HFFc6 (cell line): Measurements from ENCODE around the gene CREG1. TPM values are rescaled to one million over a fixed set of nuclear protein-coding genes. Genes with fewer than 3 reads are reported as not detected.

Source experiments
- DNase-seq: peaks from one replicate; pipeline ENCODE4 v3.0.0-alpha.2; 2018
- H3K27ac Mint-ChIP-seq: 2 replicates; pipeline ENCODE4 v1.8.0; 2020; ENCODE audit warnings: mild to moderate bottlenecking, mixed read lengths
- H3K27me3 Mint-ChIP-seq: 2 replicates; pipeline ENCODE4 v1.8.0; 2021; ENCODE audit warnings: mild to moderate bottlenecking, moderate library complexity, mixed read lengths; ENCODE audit not compliant: insufficient read depth
- H3K36me3 Mint-ChIP-seq: 2 replicates; pipeline ENCODE4 v1.8.0; 2021; ENCODE audit warnings: low read depth, mixed read lengths
- H3K4me1 Mint-ChIP-seq: 2 replicates; pipeline ENCODE4 v1.8.0; 2020; ENCODE audit warnings: low read depth, mixed read lengths
- H3K4me3 Mint-ChIP-seq: 2 replicates; pipeline ENCODE4 v1.8.0; 2020; ENCODE audit warnings: mild to moderate bottlenecking, moderate library complexity, mixed read lengths
- H3K9me3 Mint-ChIP-seq: 2 replicates; pipeline ENCODE4 v1.8.0; 2020; ENCODE audit warnings: mild to moderate bottlenecking, mixed read lengths
- total RNA-seq, 6 experiments: library from RNA; stranded (reverse); fragmentation: NEBNext Ultra II Directional; extraction: Animal tissue kit (Norgen Biotek cat#: 25700); gene quantifications; 2 replicates in 1 of 6; 3 replicates in 5 of 6; pipeline ENCODE4 v1.2.3, GENCODE V29; 2021
- TF ChIP-seq, protein P1 (sequence below): fragments of 200-600 bp; sonication (generic); IDR thresholded peaks from 2 replicates; pipeline ENCODE4 v1.5.0; 2021; ENCODE audit warnings: antibody characterized with exemption, mild to moderate bottlenecking

CREG1 gene
- total RNA-seq, 6 experiments from 2014 or later = 13.6 to 21.7 (median 16.7) TPM

DNA sequence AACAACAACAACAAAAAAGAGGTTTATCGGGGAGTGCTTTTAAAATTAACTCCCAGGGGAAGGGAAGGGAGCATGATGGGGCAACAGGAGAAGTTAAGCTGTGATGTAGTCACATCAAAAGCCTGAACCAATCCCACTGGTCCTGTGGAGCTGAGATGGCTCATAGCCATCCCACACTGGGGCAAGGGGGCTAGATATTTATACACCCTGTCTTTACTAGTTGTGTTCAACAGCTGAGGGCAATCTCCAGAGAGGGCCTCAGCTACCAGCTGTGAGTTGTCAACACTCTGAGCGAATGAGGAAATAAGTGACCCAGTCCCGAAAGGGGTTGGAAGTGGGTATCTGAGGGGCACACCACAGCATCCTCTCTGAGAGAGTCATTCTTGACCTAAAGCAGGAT lies 31.0 kb upstream of the CREG1 start:
- no peaks in the 10 kb centered on the region for H3K4me1 Mint-ChIP-seq
- H3K9me3 Mint-ChIP-seq = no peaks in the 10 kb centered on the region
- DNase-seq = no peak
- no peaks in the 10 kb centered on the region for H3K36me3 Mint-ChIP-seq
- no peak overlapping the region for H3K4me3 Mint-ChIP-seq
- H3K27me3 Mint-ChIP-seq = peaks cover 46% of the 10 kb centered on the region
- TF ChIP-seq, protein P1, sequence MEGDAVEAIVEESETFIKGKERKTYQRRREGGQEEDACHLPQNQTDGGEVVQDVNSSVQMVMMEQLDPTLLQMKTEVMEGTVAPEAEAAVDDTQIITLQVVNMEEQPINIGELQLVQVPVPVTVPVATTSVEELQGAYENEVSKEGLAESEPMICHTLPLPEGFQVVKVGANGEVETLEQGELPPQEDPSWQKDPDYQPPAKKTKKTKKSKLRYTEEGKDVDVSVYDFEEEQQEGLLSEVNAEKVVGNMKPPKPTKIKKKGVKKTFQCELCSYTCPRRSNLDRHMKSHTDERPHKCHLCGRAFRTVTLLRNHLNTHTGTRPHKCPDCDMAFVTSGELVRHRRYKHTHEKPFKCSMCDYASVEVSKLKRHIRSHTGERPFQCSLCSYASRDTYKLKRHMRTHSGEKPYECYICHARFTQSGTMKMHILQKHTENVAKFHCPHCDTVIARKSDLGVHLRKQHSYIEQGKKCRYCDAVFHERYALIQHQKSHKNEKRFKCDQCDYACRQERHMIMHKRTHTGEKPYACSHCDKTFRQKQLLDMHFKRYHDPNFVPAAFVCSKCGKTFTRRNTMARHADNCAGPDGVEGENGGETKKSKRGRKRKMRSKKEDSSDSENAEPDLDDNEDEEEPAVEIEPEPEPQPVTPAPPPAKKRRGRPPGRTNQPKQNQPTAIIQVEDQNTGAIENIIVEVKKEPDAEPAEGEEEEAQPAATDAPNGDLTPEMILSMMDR = no peak
- no peak overlapping the region for H3K27ac Mint-ChIP-seq

DNA sequence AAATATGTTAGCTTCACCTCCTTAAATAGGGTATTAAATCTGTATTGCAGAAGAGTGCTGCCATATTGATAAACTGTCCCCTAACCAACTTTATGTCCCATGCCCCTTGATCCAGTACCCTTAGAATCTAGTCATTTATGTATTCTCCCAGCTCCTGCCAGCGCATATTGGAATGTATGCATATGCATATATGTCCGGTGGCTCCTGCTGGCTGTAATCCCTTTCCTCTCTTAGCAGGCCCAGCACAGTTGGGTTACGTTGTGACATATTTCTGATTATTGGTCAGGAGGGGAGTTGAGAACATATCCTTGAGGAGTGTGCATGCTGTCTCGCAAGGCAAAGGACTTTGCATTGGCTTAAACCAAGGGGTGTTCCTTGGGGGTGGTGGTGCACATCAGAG lies 29.2 kb upstream of the CREG1 start:
- no peak overlapping the region for H3K27ac Mint-ChIP-seq
- no peaks in the 10 kb centered on the region for H3K36me3 Mint-ChIP-seq
- H3K4me1 Mint-ChIP-seq = no peaks in the 10 kb centered on the region
- no peak for DNase-seq
- no peak overlapping the region for H3K4me3 Mint-ChIP-seq
- TF ChIP-seq, protein P1 = no peak
- H3K27me3 Mint-ChIP-seq = peaks cover 46% of the 10 kb centered on the region
- H3K9me3 Mint-ChIP-seq = no peaks in the 10 kb centered on the region

DNA sequence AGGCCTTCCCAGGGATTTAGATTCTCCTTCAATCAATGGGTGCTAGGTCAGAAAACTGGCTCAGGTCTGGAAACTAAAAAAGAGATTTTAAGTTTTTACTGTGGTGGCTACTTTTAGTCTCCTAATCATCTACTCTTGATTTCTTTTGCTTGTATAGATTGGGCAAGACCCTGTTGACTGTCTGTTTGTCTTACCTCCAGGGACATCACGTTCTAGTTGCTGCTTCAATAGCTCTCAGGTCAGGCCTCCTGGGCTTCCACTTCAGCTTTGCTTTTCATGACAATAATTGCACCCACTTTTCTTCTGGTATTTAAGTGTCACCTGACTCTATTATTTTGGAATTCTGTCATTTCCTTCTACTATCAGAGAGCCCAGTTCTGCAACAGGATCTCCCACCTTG lies 28.5 kb upstream of the CREG1 start:
- Mint-ChIP-seq H3K4me3 (no peak overlapping the region), H3K27ac (no peak overlapping the region)
- TF ChIP-seq, protein P1 = no peak

DNA sequence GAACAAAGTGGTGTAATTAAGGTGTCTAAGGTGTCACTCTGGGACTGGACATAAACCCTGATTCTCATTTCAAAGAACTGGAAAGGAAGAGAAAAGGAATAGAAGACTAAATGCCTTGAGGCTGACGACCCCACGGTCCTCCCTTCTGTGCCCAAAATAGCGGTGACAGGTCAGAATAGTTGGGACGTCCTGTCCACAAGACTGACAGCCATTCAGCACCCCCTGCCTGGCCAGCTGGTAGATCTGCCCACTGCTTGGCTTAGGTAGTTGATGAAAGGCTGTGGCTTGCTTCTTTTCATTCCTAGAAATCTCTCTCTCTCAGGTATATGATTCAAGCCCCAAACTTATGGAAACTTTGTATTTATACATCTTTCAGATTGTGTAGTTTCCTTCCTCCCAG lies 26.4 kb upstream of the CREG1 start:
- DNase-seq = no peak
- H3K9me3 Mint-ChIP-seq = no peaks in the 10 kb centered on the region
- no peaks in the 10 kb centered on the region for H3K4me1 Mint-ChIP-seq
- H3K27me3 Mint-ChIP-seq = peaks cover 42% of the 10 kb centered on the region
- no peak overlapping the region for H3K4me3 Mint-ChIP-seq
- no peaks in the 10 kb centered on the region for H3K36me3 Mint-ChIP-seq
- TF ChIP-seq, protein P1 = no peak
- no peak overlapping the region for H3K27ac Mint-ChIP-seq

More for the DNA sequence above, 28.5 kb upstream of the CREG1 start:
- no peaks in the 10 kb centered on the region for H3K36me3 Mint-ChIP-seq
- peaks cover 42% of the 10 kb centered on the region for H3K27me3 Mint-ChIP-seq
- no peaks in the 10 kb centered on the region for H3K4me1 Mint-ChIP-seq
- no peaks in the 10 kb centered on the region for H3K9me3 Mint-ChIP-seq
- no peak for DNase-seq

DNA sequence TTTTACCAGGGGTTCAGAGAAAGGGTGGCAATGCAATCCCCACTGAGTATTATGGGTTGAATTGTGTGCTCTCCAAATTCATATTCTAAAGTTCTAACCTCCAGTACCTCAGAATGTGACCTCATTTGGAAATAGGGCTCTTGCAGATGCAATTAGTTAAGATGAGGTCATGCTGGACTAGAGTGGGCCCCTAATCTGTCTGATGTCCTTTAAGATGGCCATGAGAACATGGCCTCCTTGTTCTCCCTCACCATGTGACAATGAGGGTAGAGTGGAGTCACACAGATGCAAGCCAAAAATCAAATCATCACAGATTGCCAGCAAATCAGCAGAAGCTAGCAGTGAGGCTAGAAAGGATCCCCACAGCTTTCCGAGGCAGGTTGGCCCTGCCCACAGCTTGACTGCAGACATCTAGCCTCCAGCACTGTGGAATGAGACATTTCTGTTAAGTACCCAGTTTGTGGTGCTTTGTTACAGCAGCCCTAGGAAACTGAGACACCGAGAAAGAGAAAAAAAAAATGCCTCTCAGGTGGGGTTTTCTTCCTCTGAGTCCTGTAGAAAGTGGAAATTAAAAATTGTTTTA lies 25.5 kb upstream of the CREG1 start:
- no peak for DNase-seq
- TF ChIP-seq, protein P1 = no peak
- H3K4me1 Mint-ChIP-seq = no peaks in the 10 kb centered on the region
- no peak overlapping the region for H3K4me3 Mint-ChIP-seq
- peaks cover 37% of the 10 kb centered on the region for H3K27me3 Mint-ChIP-seq
- no peaks in the 10 kb centered on the region for H3K36me3 Mint-ChIP-seq
- H3K27ac Mint-ChIP-seq = no peak overlapping the region
- no peaks in the 10 kb centered on the region for H3K9me3 Mint-ChIP-seq

DNA sequence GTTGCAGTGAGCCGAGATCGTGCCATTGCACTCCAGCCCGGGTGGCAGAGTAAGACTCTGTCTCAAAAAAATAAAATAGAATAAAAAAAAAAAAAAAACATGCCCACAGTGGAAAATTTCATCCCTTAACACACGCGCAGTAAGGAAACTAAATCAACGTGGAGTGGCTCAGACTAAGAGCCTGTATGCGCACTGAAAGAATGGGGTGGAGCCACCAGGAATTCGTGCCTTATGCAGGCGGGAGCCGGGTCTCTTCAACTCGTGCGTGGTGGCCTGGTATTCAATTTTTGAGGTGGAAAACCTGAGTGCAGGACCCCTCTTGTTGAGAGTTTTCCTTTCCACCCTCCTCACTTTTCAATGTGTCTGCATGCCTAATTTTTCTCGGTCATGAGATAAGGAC lies 22.1 kb upstream of the CREG1 start:
- peaks cover 20% of the 10 kb centered on the region for H3K27me3 Mint-ChIP-seq

More for the DNA sequence above, 22.1 kb upstream of the CREG1 start:
- Mint-ChIP-seq H3K36me3 (no peaks in the 10 kb centered on the region), H3K4me1 (no peaks in the 10 kb centered on the region), H3K9me3 (no peaks in the 10 kb centered on the region), H3K4me3 (no peak overlapping the region), H3K27ac (no peak overlapping the region)
- TF ChIP-seq, protein P1 = no peak
- no peak for DNase-seq
